IMR-90 (cell line): ENCODE measurements around the gene DPP6. TPM values are rescaled to one million over a fixed set of nuclear protein-coding genes. Genes with fewer than 3 reads are reported as not detected.

ENCODE experiments used
- ATAC-seq: fragments of 200-7000 bp; cut with Tn5 transposase; 2 replicates; pipeline ENCODE4 v1.9.1; 2020; ENCODE audit warnings: low read depth, mild to moderate bottlenecking, moderate library complexity
- BruUV-seq: library from RNA; stranded (reverse); fragments of 400-500 nt; replicated peaks from 2 replicates; lab custom pipeline; 2021; lab: Mats Ljungman, UMichigan
- CTCF ChIA-PET: fragments of 300-600 bp; formaldehyde crosslinking; extraction: SDS; loops from one replicate; lab custom pipeline; 2021; ENCODE audit warnings: antibody characterized with exemption; lab: Yijun Ruan, JAX
- POLR2A ChIA-PET: fragments of 300-600 bp; sonication (Branson Sonifier 250); formaldehyde crosslinking; loops from one replicate; lab custom pipeline; 2022; ENCODE audit warnings: antibody characterized with exemption; ENCODE audit not compliant: unreplicated experiment; lab: Charles Lee
- DNase-seq: peaks from one replicate; pipeline ENCODE4 v3.0.0; 2013
- H2AFZ ChIP-seq: replicated peaks from 2 replicates; pipeline ENCODE3; 2013; ENCODE audit warnings: low read length, mild to moderate bottlenecking; ENCODE audit not compliant: poor library complexity
- H2AK5ac ChIP-seq: 2 replicates; pipeline ENCODE4 v1.6.1; 2013; ENCODE audit warnings: low read depth, low read length, inconsistent platforms
- H2AK9ac ChIP-seq: replicated peaks from 2 replicates; pipeline ENCODE3; 2013; ENCODE audit warnings: mild to moderate bottlenecking, low read depth, low read length, moderate library complexity; ENCODE audit not compliant: poor library complexity
- H2BK120ac ChIP-seq: 2 replicates; pipeline ENCODE4 v1.6.1; 2013; ENCODE audit warnings: low read depth, low read length, inconsistent platforms
- H2BK15ac ChIP-seq: 3 replicates; pipeline ENCODE4 v1.6.1; 2013; ENCODE audit warnings: low read depth, low read length, inconsistent platforms
- H2BK20ac ChIP-seq: 2 replicates; pipeline ENCODE4 v1.6.1; 2013; ENCODE audit warnings: low read depth, mild to moderate bottlenecking, inconsistent platforms, low read length, moderate library complexity
- H2BK5ac ChIP-seq: 2 replicates; pipeline ENCODE4 v1.6.1; 2013; ENCODE audit warnings: mild to moderate bottlenecking, low read depth, low read length, inconsistent platforms; ENCODE audit not compliant: poor library complexity, severe bottlenecking
- H3K14ac ChIP-seq: replicated peaks from 2 replicates; pipeline ENCODE4 v1.6.1; 2013; ENCODE audit warnings: low read depth, low read length, inconsistent platforms
- H3K18ac ChIP-seq: 2 replicates; pipeline ENCODE4 v1.6.1; 2013; ENCODE audit warnings: low read depth, low read length, control low read depth
- H3K23ac ChIP-seq: 2 replicates; pipeline ENCODE4 v1.6.1; 2013; ENCODE audit warnings: low read depth, low read length, inconsistent platforms
- H3K27ac ChIP-seq: 2 replicates; pipeline ENCODE4 v1.5.1; 2013; ENCODE audit warnings: mild to moderate bottlenecking, control low read depth, low read length; ENCODE audit not compliant: insufficient read depth
- H3K27me3 ChIP-seq: 2 replicates; pipeline ENCODE4 v1.6.1; 2013; ENCODE audit warnings: low read length; ENCODE audit not compliant: control insufficient read depth, insufficient read depth
- H3K36me3 ChIP-seq: 2 replicates; pipeline ENCODE4 v1.6.1; 2013; ENCODE audit warnings: low read length, mixed read lengths; ENCODE audit not compliant: control insufficient read depth, insufficient read depth
- H3K4ac ChIP-seq: 2 replicates; pipeline ENCODE4 v1.6.1; 2013; ENCODE audit warnings: low read depth, low read length, inconsistent platforms
- H3K4me1 ChIP-seq: 2 replicates; pipeline ENCODE4 v1.6.1; 2013; ENCODE audit warnings: low read length, mixed read lengths; ENCODE audit not compliant: control insufficient read depth, insufficient read depth
- H3K4me2 ChIP-seq: 2 replicates; pipeline ENCODE4 v1.6.1; 2013; ENCODE audit warnings: low read depth, mild to moderate bottlenecking, control low read depth, low read length, moderate library complexity
- H3K4me3 ChIP-seq: 2 replicates; pipeline ENCODE4 v1.5.1; 2013; ENCODE audit warnings: low read depth, mild to moderate bottlenecking, control low read depth, low read length, moderate library complexity; ENCODE audit not compliant: insufficient read depth
- H3K56ac ChIP-seq: 2 replicates; pipeline ENCODE4 v1.6.1; 2013; ENCODE audit warnings: low read length, inconsistent platforms; ENCODE audit not compliant: insufficient read depth; ENCODE audit errors: extremely low read depth
- H3K79me1 ChIP-seq, 2 experiments: 2 replicates each; pipeline ENCODE4 v1.6.1; 2013; ENCODE audit warnings: low read length in 2 of 2, inconsistent platforms in 1 of 2, low read depth in 1 of 2
- H3K9ac ChIP-seq: 2 replicates; pipeline ENCODE4 v1.6.1; 2013; ENCODE audit warnings: low read depth, low read length, control low read depth
- H3K9me1 ChIP-seq: 2 replicates; pipeline ENCODE4 v1.6.1; 2013; ENCODE audit warnings: low read length, inconsistent platforms; ENCODE audit not compliant: insufficient read depth
- H3K9me3 ChIP-seq: 2 replicates; pipeline ENCODE4 v1.6.1; 2013; ENCODE audit warnings: low read length; ENCODE audit not compliant: control insufficient read depth, insufficient read depth
- H4K20me1 ChIP-seq: 2 replicates; pipeline ENCODE4 v1.6.1; 2013; ENCODE audit warnings: low read length, inconsistent platforms; ENCODE audit not compliant: insufficient read depth
- H4K5ac ChIP-seq: 2 replicates; pipeline ENCODE4 v1.6.1; 2013; ENCODE audit warnings: mild to moderate bottlenecking, low read depth, low read length, control low read depth
- H4K8ac ChIP-seq, 2 experiments: 2 replicates each; pipeline ENCODE4 v1.6.1; 2013; ENCODE audit warnings: low read depth in 2 of 2, low read length in 2 of 2, control low read depth in 1 of 2, inconsistent platforms in 1 of 2
- H4K91ac ChIP-seq: 2 replicates; pipeline ENCODE4 v1.6.1; 2013; ENCODE audit warnings: low read depth, low read length, inconsistent platforms; ENCODE audit not compliant: insufficient read depth
- BHLHE40 ChIP-seq: fragments of 150-350 bp; IDR thresholded peaks from 2 replicates; pipeline ENCODE4 v1.6.1; 2016; ENCODE audit warnings: mild to moderate bottlenecking, low read depth, low read length
- CEBPB ChIP-seq: IDR thresholded peaks from 2 replicates; pipeline ENCODE4 v1.6.1; 2012; ENCODE audit warnings: low read depth, low read length, improper control_type of control experiment
- CHD1 ChIP-seq: IDR thresholded peaks from 2 replicates; pipeline ENCODE4 v1.6.1; 2012; ENCODE audit warnings: low read depth, low read length, improper control_type of control experiment
- CTCF ChIP-seq: conservative IDR thresholded peaks from 2 replicates; pipeline ENCODE4 v1.5.1; 2012; ENCODE audit warnings: mild to moderate bottlenecking, low read depth, low read length, improper control_type of control experiment
- ELK1 ChIP-seq: fragments of 150-350 bp; IDR thresholded peaks from 2 replicates; pipeline ENCODE4 v1.6.1; 2016; ENCODE audit warnings: low read depth, mild to moderate bottlenecking, low read length, moderate library complexity, borderline replicate concordance
- FOS ChIP-seq: fragments of 150-350 bp; IDR thresholded peaks from 2 replicates; pipeline ENCODE4 v1.6.1; 2016; ENCODE audit warnings: low read depth, low read length
- MAFK ChIP-seq: IDR thresholded peaks from 2 replicates; pipeline ENCODE4 v1.6.1; 2012; ENCODE audit warnings: low read depth, low read length, improper control_type of control experiment
- MAZ ChIP-seq: IDR thresholded peaks from 2 replicates; pipeline ENCODE4 v1.6.1; 2012; ENCODE audit warnings: low read depth, mild to moderate bottlenecking, low read length, improper control_type of control experiment, moderate library complexity, borderline replicate concordance
- MXI1 ChIP-seq: IDR thresholded peaks from 2 replicates; pipeline ENCODE4 v1.6.1; 2012; ENCODE audit warnings: low read depth, mild to moderate bottlenecking, low read length, moderate library complexity, borderline replicate concordance
- NFE2L2 ChIP-seq: fragments of 150-350 bp; IDR thresholded peaks from 2 replicates; pipeline ENCODE4 v1.6.1; 2016; ENCODE audit warnings: low read depth, mild to moderate bottlenecking, low read length
- POLR2A ChIP-seq: IDR thresholded peaks from 2 replicates; pipeline ENCODE4 v1.6.1; 2012; ENCODE audit warnings: mild to moderate bottlenecking, low read depth, low read length
- RAD21 ChIP-seq: IDR thresholded peaks from 2 replicates; pipeline ENCODE4 v1.6.1; 2012; ENCODE audit warnings: low read length, improper control_type of control experiment
- RCOR1 ChIP-seq: IDR thresholded peaks from 2 replicates; pipeline ENCODE4 v1.6.1; 2012; ENCODE audit warnings: mild to moderate bottlenecking, low read length, improper control_type of control experiment; ENCODE audit not compliant: insufficient replicate concordance
- RFX5 ChIP-seq: IDR thresholded peaks from 2 replicates; pipeline ENCODE4 v1.8.0; 2012; ENCODE audit warnings: low read depth, mild to moderate bottlenecking, low read length, moderate library complexity
- SMC3 ChIP-seq: fragments of 150-350 bp; IDR thresholded peaks from 2 replicates; pipeline ENCODE4 v1.6.1; 2016; ENCODE audit warnings: low read depth, mild to moderate bottlenecking, antibody characterized with exemption, low read length, moderate library complexity
- USF2 ChIP-seq: fragments of 150-350 bp; IDR thresholded peaks from 2 replicates; pipeline ENCODE4 v1.6.1; 2017; ENCODE audit warnings: mild to moderate bottlenecking, antibody characterized with exemption, low read length, low read depth
- WGBS, 2 experiments: methylation state at CpG; one replicate each; pipeline versions ENCODE4 v1.1.5 to v1.1.7; 2013; ENCODE audit warnings: missing lambda C conversion rate in 2 of 2; ENCODE audit not compliant: insufficient read length in 1 of 2; ENCODE audit errors: extremely low coverage in 2 of 2; 5-methylcytosine and 5-hydroxymethylcytosine counted together
- dilution Hi-C: fragments of 300-500 bp; cut with HindIII; formaldehyde crosslinking; loops from one replicate; pipeline ENCODE4 v1.14.3; 2018; ENCODE audit warnings: low sequenced_read_pairs; ENCODE audit not compliant: unreplicated experiment
- in situ Hi-C: fragments of 300-500 bp; cut with MboI; formaldehyde crosslinking; loops from 3 replicates; pipeline ENCODE4 v1.14.3; 2019; ENCODE audit warnings: low sequenced_read_pairs, inconsistent platforms, mixed read lengths
- intact Hi-C: fragments of 100-400 bp; cut with micrococcal nuclease; formaldehyde crosslinking; loops from 2 replicates; pipeline ENCODE4 v1.10.0; 2022
- polyA plus RNA-seq, 3 experiments: library from polyadenylated mRNA; depleted of rRNA; stranded (reverse); fragments of >200 nt; gene quantifications; 2 replicates each; pipeline ENCODE4 v1.2.3, GENCODE V29; 2012; ENCODE audit warnings: low replicate concordance in 1 of 3
- total RNA-seq: library from RNA; depleted of rRNA; stranded (reverse); fragments of >200 nt; gene quantifications from 2 replicates; pipeline ENCODE4 v1.2.3, GENCODE V29; 2012

The DPP6 gene
- total and polyA plus RNA-seq, 2 of the 4 experiments (the other 2 are of a cell fraction): not detected

- Histone ChIP-seq H4K20me1 (no peaks in the 10 kb centered on the region), H3K4me1 (no peaks in the 10 kb centered on the region), H3K14ac (no peak overlapping the region), H2AFZ (no peak overlapping the region), H3K4me3 (no peak overlapping the region), H3K27me3 (no peaks in the 10 kb centered on the region), H3K4ac (no peak overlapping the region), H3K36me3 (no peaks in the 10 kb centered on the region), H2BK20ac (no peak overlapping the region), H3K9ac (no peak overlapping the region), H4K91ac (no peak overlapping the region), H3K56ac (no peak overlapping the region), H4K8ac (no peak overlapping the region), H2AK5ac (no peak overlapping the region), H3K23ac (no peak overlapping the region), H3K79me1 (no peaks in the 10 kb centered on the region), H2BK5ac (no peak overlapping the region), H2BK15ac (no peak overlapping the region), H2AK9ac (no peak overlapping the region), H3K9me3 (peaks cover 51% of the 10 kb centered on the region), H4K5ac (no peak overlapping the region), H3K9me1 (no peaks in the 10 kb centered on the region), H3K18ac (no peak overlapping the region), H2BK120ac (no peak overlapping the region), H3K4me2 (no peak overlapping the region), H3K27ac (no peak overlapping the region)
- in situ Hi-C loops (no loop called here), dilution Hi-C loops (no loop called here), intact Hi-C loops (no loop called here)
- ATAC-seq (no peak), DNase-seq (no peak)
- CTCF ChIA-PET: no interaction called here
- no TSS peak for BruUV-seq
- no peak for TF ChIP-seq USF2
- no peak for TF ChIP-seq RFX5
- no peak for TF ChIP-seq SMC3
- no peak for TF ChIP-seq RCOR1
- TF ChIP-seq RAD21: no peak
- no peak for TF ChIP-seq NFE2L2
- no peak for TF ChIP-seq CHD1
- TF ChIP-seq CTCF: no peak
- TF ChIP-seq MXI1: no peak
- no peak for TF ChIP-seq ELK1
- TF ChIP-seq BHLHE40: no peak
- no peak for TF ChIP-seq MAFK
- no peak for TF ChIP-seq MAZ
- TF ChIP-seq POLR2A: no peak
- no peak for TF ChIP-seq CEBPB
- TF ChIP-seq FOS: no peak
- POLR2A ChIA-PET: no interaction called here
- 100% methylated on average over 1 of the region's 5 CpGs; no CpG with 5 or more reads in 1 of the 2 experiments for WGBS, 2 experiments
These were observed 785.4 kb downstream of the DPP6 start for GRCh38 chr7:154837622-154838021.
